Neural cell (in vitro differentiated cells): ENCODE measurements around the gene POLR3E. TPM values are rescaled to one million over a fixed set of nuclear protein-coding genes. Genes with fewer than 3 reads are reported as not detected.

Experiments used
- H2AFZ ChIP-seq: fragments of 200-600, 300-800 bp; sonication (generic), shearing (Covaris generic); 2 replicates; pipeline ENCODE4 v1.6.0; 2014; ENCODE audit warnings: low read depth, mild to moderate bottlenecking, antibody characterized with exemption, low read length, moderate library complexity
- H3F3A ChIP-seq: fragments of 200-600 bp; shearing (Covaris generic); 2 replicates; pipeline ENCODE4 v1.6.1; 2016; ENCODE audit warnings: mild to moderate bottlenecking, moderate library complexity, mixed read lengths, antibody characterized with exemption, low read length; ENCODE audit not compliant: insufficient read depth, poor library complexity, severe bottlenecking
- H3K27ac ChIP-seq: fragments of 200-600, 300-800 bp; sonication (generic), shearing (Covaris generic); 2 replicates; pipeline ENCODE4 v1.5.1; 2014; ENCODE audit warnings: mild to moderate bottlenecking, low read length, moderate library complexity
- H3K27me3 ChIP-seq: fragments of 300-800, 200-600 bp; sonication (generic), shearing (Covaris generic); 2 replicates; pipeline ENCODE4 v1.6.0; 2014; ENCODE audit warnings: mild to moderate bottlenecking, low read depth, low read length, moderate library complexity; ENCODE audit not compliant: insufficient read depth
- H3K36me3 ChIP-seq: fragments of 300-800, 200-600 bp; sonication (generic), shearing (Covaris generic); 2 replicates; pipeline ENCODE4 v1.5.1; 2014; ENCODE audit warnings: mild to moderate bottlenecking, antibody characterized with exemption, low read length, moderate library complexity; ENCODE audit not compliant: insufficient read depth
- H3K4me2 ChIP-seq: fragments of 300-800, 200-600 bp; sonication (generic), shearing (Covaris generic); 2 replicates; pipeline ENCODE4 v1.6.0; 2014; ENCODE audit warnings: mild to moderate bottlenecking, low read length
- H3K4me3 ChIP-seq: fragments of 300-800, 200-600 bp; sonication (generic), shearing (Covaris generic); 2 replicates; pipeline ENCODE4 v1.5.1; 2014; ENCODE audit warnings: mild to moderate bottlenecking, low read length, moderate library complexity
- H3K79me2 ChIP-seq: fragments of 200-600 bp; shearing (Covaris generic); replicated peaks from 2 replicates; pipeline ENCODE4 v1.6.0; 2014; ENCODE audit warnings: mild to moderate bottlenecking, low read length, moderate library complexity; ENCODE audit not compliant: insufficient read depth
- H3K9ac ChIP-seq: fragments of 300-800, 200-600 bp; sonication (generic), shearing (Covaris generic); 2 replicates; pipeline ENCODE4 v1.6.1; 2016; ENCODE audit warnings: mild to moderate bottlenecking, low read length, mixed read lengths
- H3K9me2 ChIP-seq: fragments of 200-600 bp; shearing (Covaris generic); 2 replicates; pipeline ENCODE4 v1.6.1; 2016; ENCODE audit warnings: mild to moderate bottlenecking, low read length, mixed read lengths; ENCODE audit not compliant: insufficient read depth
- H3K9me3 ChIP-seq: fragments of 200-600, 300-800 bp; sonication (generic), shearing (Covaris generic); 2 replicates; pipeline ENCODE4 v1.6.1; 2016; ENCODE audit warnings: mild to moderate bottlenecking, mixed run types, low read length, moderate library complexity, mixed read lengths
- H4K20me1 ChIP-seq: fragments of 200-600 bp; shearing (Covaris generic); 2 replicates; pipeline ENCODE4 v1.6.1; 2016; ENCODE audit warnings: mild to moderate bottlenecking, mixed run types; ENCODE audit not compliant: insufficient read depth
- EP300 ChIP-seq: fragments of 450-650 bp; conservative IDR thresholded peaks from 2 replicates; pipeline ENCODE4 v1.6.1; 2014; ENCODE audit warnings: antibody characterized with exemption, mild to moderate bottlenecking, moderate library complexity; ENCODE audit not compliant: poor library complexity, severe bottlenecking
- EZH2 ChIP-seq: fragments of 200-600, 300-800 bp; shearing (Covaris generic), sonication (generic); IDR thresholded peaks from 2 replicates; pipeline ENCODE4 v1.6.1; 2014; ENCODE audit warnings: antibody characterized with exemption, low read length, borderline replicate concordance, mild to moderate bottlenecking; ENCODE audit not compliant: insufficient read depth, poor library complexity, severe bottlenecking
- MXI1 ChIP-seq: fragments of 450-650 bp; conservative IDR thresholded peaks from 2 replicates; pipeline ENCODE4 v1.6.1; 2014; ENCODE audit warnings: antibody characterized with exemption, mild to moderate bottlenecking; ENCODE audit not compliant: poor library complexity, severe bottlenecking
- POLR2AphosphoS5 ChIP-seq: IDR thresholded peaks from 2 replicates; pipeline ENCODE4 v1.6.1; 2012
- RAD21 ChIP-seq: fragments of 450-650 bp; conservative IDR thresholded peaks from 2 replicates; pipeline ENCODE4 v1.6.1; 2014; ENCODE audit warnings: antibody characterized with exemption, mild to moderate bottlenecking, moderate library complexity
- REST ChIP-seq: IDR thresholded peaks from 2 replicates; pipeline ENCODE4 v1.6.1; 2012; ENCODE audit warnings: borderline replicate concordance
- SMC3 ChIP-seq: fragments of 450-650 bp; conservative IDR thresholded peaks from 2 replicates; pipeline ENCODE4 v1.6.1; 2014; ENCODE audit warnings: antibody characterized with exemption, mild to moderate bottlenecking, moderate library complexity; ENCODE audit not compliant: poor library complexity
- TAF1 ChIP-seq: IDR thresholded peaks from 2 replicates; pipeline ENCODE4 v1.6.1; 2012; ENCODE audit warnings: low read depth
- polyA plus RNA-seq: library from polyadenylated mRNA; depleted of rRNA; stranded (reverse); fragments of >200 nt; gene quantifications from 2 replicates; pipeline ENCODE4 v1.2.3, GENCODE V29; 2014
- TF ChIP-seq, protein P1 (sequence below): fragments of 450-650 bp; IDR thresholded peaks from 2 replicates; pipeline ENCODE4 v1.5.1; 2014; ENCODE audit warnings: antibody characterized with exemption, mild to moderate bottlenecking, moderate library complexity; ENCODE audit not compliant: poor library complexity, severe bottlenecking

POLR3E gene
- polyA plus RNA-seq, 1 donor from 2014 or later, result 47.4 TPM

DNA sequence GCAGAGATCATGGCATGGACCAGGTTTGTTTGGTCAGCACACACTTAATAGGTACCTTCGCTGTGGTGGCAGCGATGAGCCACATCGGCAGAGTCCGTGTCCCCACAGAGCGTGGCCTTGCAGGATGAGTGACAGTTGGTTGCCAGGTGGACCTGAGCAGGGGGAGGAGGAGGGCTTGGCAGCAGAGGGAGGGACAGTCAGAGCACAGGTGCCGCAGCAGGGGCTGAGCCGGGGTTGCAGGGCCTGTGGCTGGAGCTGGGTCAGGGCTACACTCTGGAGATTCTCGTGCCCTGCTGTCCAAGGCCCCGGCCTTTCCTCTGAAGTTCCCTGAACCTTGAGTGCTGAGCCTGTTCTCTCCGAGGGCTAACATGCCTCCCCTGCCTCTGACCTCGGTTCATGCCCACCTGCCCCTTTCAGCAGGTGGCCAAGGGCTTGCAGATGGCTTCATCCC, 24.8 kb downstream of the POLR3E start:
- no peak overlapping the region for H3K4me3 ChIP-seq
- no peaks in the 10 kb centered on the region for H3F3A ChIP-seq
- no peaks in the 10 kb centered on the region for H3K36me3 ChIP-seq
- H3K9me2 ChIP-seq, result no peaks in the 10 kb centered on the region
- H4K20me1 ChIP-seq, result no peaks in the 10 kb centered on the region
- no peak overlapping the region for H2AFZ ChIP-seq
- TF ChIP-seq SMC3 (no peak), RAD21 (no peak), MXI1 (no peak), TAF1 (no peak), REST (no peak), EP300 (no peak), EZH2 (no peak), POLR2AphosphoS5 (no peak)
- TF ChIP-seq, protein P1, sequence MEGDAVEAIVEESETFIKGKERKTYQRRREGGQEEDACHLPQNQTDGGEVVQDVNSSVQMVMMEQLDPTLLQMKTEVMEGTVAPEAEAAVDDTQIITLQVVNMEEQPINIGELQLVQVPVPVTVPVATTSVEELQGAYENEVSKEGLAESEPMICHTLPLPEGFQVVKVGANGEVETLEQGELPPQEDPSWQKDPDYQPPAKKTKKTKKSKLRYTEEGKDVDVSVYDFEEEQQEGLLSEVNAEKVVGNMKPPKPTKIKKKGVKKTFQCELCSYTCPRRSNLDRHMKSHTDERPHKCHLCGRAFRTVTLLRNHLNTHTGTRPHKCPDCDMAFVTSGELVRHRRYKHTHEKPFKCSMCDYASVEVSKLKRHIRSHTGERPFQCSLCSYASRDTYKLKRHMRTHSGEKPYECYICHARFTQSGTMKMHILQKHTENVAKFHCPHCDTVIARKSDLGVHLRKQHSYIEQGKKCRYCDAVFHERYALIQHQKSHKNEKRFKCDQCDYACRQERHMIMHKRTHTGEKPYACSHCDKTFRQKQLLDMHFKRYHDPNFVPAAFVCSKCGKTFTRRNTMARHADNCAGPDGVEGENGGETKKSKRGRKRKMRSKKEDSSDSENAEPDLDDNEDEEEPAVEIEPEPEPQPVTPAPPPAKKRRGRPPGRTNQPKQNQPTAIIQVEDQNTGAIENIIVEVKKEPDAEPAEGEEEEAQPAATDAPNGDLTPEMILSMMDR, result no peak
- H3K79me2 ChIP-seq, result no peaks in the 10 kb centered on the region
- H3K9me3 ChIP-seq, result no peaks in the 10 kb centered on the region
- no peak overlapping the region for H3K4me2 ChIP-seq
- H3K27me3 ChIP-seq, result no peaks in the 10 kb centered on the region
- H3K27ac ChIP-seq, result no peak overlapping the region
- no peak overlapping the region for H3K9ac ChIP-seq

- no peaks in the 10 kb centered on the region for H3K36me3 ChIP-seq
- no peak overlapping the region for H3K4me2 ChIP-seq
- H3K27ac ChIP-seq, result no peak overlapping the region
- H3F3A ChIP-seq, result no peaks in the 10 kb centered on the region
- H3K27me3 ChIP-seq, result no peaks in the 10 kb centered on the region
- H2AFZ ChIP-seq, result no peak overlapping the region
- no peaks in the 10 kb centered on the region for H4K20me1 ChIP-seq
- TF ChIP-seq, protein P1, result no peak
- TF ChIP-seq RAD21, result no peak
- TF ChIP-seq TAF1, result no peak
- no peak for TF ChIP-seq EZH2
- TF ChIP-seq REST, result no peak
- TF ChIP-seq EP300, result no peak
- TF ChIP-seq POLR2AphosphoS5, result no peak
- no peak for TF ChIP-seq MXI1
- no peak for TF ChIP-seq SMC3
- no peak overlapping the region for H3K4me3 ChIP-seq
- H3K9me3 ChIP-seq, result no peaks in the 10 kb centered on the region
- H3K9me2 ChIP-seq, result no peaks in the 10 kb centered on the region
- no peak overlapping the region for H3K9ac ChIP-seq
- H3K79me2 ChIP-seq, result no peaks in the 10 kb centered on the region
Measured at GRCh38 chr16:22322741-22323140, 25.5 kb downstream of the POLR3E start.
